Measurements from ENCODE around the gene PLEKHH1. TPM values are rescaled to one million over a fixed set of nuclear protein-coding genes. Genes with fewer than 3 reads are reported as not detected.

Gene PLEKHH1
- total RNA-seq, 2 donors from 2014 or later = 2.3 to 5.3 TPM

GRCh38 chr14:67493092-67493717 lies 39.9 kb upstream of the PLEKHH1 start:
- H3K9me3 ChIP-seq = peaks cover 4 to 5% of the 10 kb centered on the region in 2 donors
- no peak overlapping the region for H3K27ac ChIP-seq
- no peaks in the 10 kb centered on the region for H3K36me3 ChIP-seq
- DNase-seq (ENCODE audit: low spot score) = no peak
- no peak for TF ChIP-seq CTCF (IDR thresholded peaks at IDR 0.05)
- no peak overlapping the region for H3K4me3 ChIP-seq
- peaks cover 0 to 8% of the 10 kb centered on the region in 2 donors for H3K4me1 ChIP-seq
- H3K27me3 ChIP-seq = no peaks in the 10 kb centered on the region

GRCh38 chr14:67495827-67496226 lies 37.3 kb upstream of the PLEKHH1 start:
- peaks cover 4 to 5% of the 10 kb centered on the region in 2 donors for H3K9me3 ChIP-seq
- H3K36me3 ChIP-seq = no peaks in the 10 kb centered on the region
- no peak for TF ChIP-seq CTCF (IDR thresholded peaks at IDR 0.05)
- H3K4me3 ChIP-seq = no peak overlapping the region
- H3K4me1 ChIP-seq = no peaks in the 10 kb centered on the region
- no peaks in the 10 kb centered on the region for H3K27me3 ChIP-seq
- no peak overlapping the region for H3K27ac ChIP-seq
- no peak for DNase-seq (ENCODE audit: low spot score)

- Histone ChIP-seq H3K4me1 (no peaks in the 10 kb centered on the region), H3K27ac (no peak overlapping the region), H3K9me3 (peaks cover 4 to 5% of the 10 kb centered on the region in 2 donors), H3K36me3 (no peaks in the 10 kb centered on the region), H3K4me3 (no peak overlapping the region), H3K27me3 (no peaks in the 10 kb centered on the region)
- TF ChIP-seq CTCF (IDR thresholded peaks at IDR 0.05) = no peak
- DNase-seq (ENCODE audit: low spot score) = no peak
Measured at GRCh38 chr14:67497216-67497615, 35.9 kb upstream of the PLEKHH1 start.

- no peaks in the 10 kb centered on the region for H3K4me1 ChIP-seq
- no peak for DNase-seq (ENCODE audit: low spot score)
- no peak for TF ChIP-seq CTCF (IDR thresholded peaks at IDR 0.05)
- no peak overlapping the region for H3K27ac ChIP-seq
- no peak overlapping the region for H3K4me3 ChIP-seq
- no peaks in the 10 kb centered on the region for H3K36me3 ChIP-seq
- no peaks in the 10 kb centered on the region for H3K27me3 ChIP-seq
- H3K9me3 ChIP-seq = peaks cover 4 to 5% of the 10 kb centered on the region in 2 donors
Measured at GRCh38 chr14:67497716-67498115, 35.4 kb upstream of the PLEKHH1 start.

GRCh38 chr14:67500981-67501380 lies 32.1 kb upstream of the PLEKHH1 start:
- H3K4me1 ChIP-seq = no peaks in the 10 kb centered on the region
- TF ChIP-seq CTCF (IDR thresholded peaks at IDR 0.05) = no peak
- no peak for DNase-seq (ENCODE audit: low spot score)

GRCh38 chr14:67501670-67502069 lies 31.4 kb upstream of the PLEKHH1 start:
- no peak for TF ChIP-seq CTCF (IDR thresholded peaks at IDR 0.05)
- no peak overlapping the region for H3K4me3 ChIP-seq
- H3K27me3 ChIP-seq = no peaks in the 10 kb centered on the region
- H3K4me1 ChIP-seq = no peaks in the 10 kb centered on the region
- H3K36me3 ChIP-seq = no peaks in the 10 kb centered on the region
- DNase-seq (ENCODE audit: low spot score) = no peak
- H3K9me3 ChIP-seq = no peaks in the 10 kb centered on the region
- H3K27ac ChIP-seq = no peak overlapping the region

More at GRCh38 chr14:67500981-67501380, 32.1 kb upstream of the PLEKHH1 start:
- Histone ChIP-seq H3K27ac (no peak overlapping the region), H3K36me3 (no peaks in the 10 kb centered on the region), H3K9me3 (no peaks in the 10 kb centered on the region), H3K27me3 (no peaks in the 10 kb centered on the region), H3K4me3 (no peak overlapping the region)
